Kidney (tissue), 14 donors: ENCODE measurements around the gene CPB2. TPM values are rescaled to one million over a fixed set of nuclear protein-coding genes. Genes with fewer than 3 reads are reported as not detected.

Experiments used
- DNase-seq, 5 donors: peaks; one replicate each; pipeline ENCODE4 v3.0.0-alpha.2; 2013 to 2020
- FAIRE-seq: peaks from 2 replicates; lab custom pipeline; 2012; peaks lifted over from hg19 to GRCh38; lab: Jason Lieb, UNC
- H3K27ac ChIP-seq, 2 donors: one replicate each; pipeline ENCODE4 v1.7.0; 2013; ENCODE audit warnings: low read depth in 2 of 2, low read length in 2 of 2, inconsistent platforms in 1 of 2
- H3K27me3 ChIP-seq: one replicate; pipeline ENCODE4 v1.7.1; 2013; ENCODE audit warnings: low read length, inconsistent platforms; ENCODE audit not compliant: control insufficient read depth, insufficient read depth
- H3K36me3 ChIP-seq, 3 donors: one replicate each; pipeline versions ENCODE4 v1.7.0 to v1.7.1; 2013; ENCODE audit warnings: low read length in 3 of 3, control low read depth in 1 of 3, inconsistent platforms in 1 of 3; ENCODE audit not compliant: insufficient read depth in 3 of 3, control insufficient read depth in 2 of 3
- H3K4me1 ChIP-seq, 3 donors: one replicate each; pipeline versions ENCODE4 v1.7.0 to v1.7.1; 2013; ENCODE audit warnings: low read length in 3 of 3, inconsistent platforms in 1 of 3, low read depth in 1 of 3; ENCODE audit not compliant: control insufficient read depth in 2 of 3, insufficient read depth in 2 of 3
- H3K4me3 ChIP-seq, 3 donors: one replicate each; pipeline versions ENCODE4 v1.7.0 to v1.8.1; 2013; ENCODE audit warnings: low read length in 3 of 3, control low read depth in 1 of 3, inconsistent platforms in 1 of 3
- H3K9ac ChIP-seq, 3 donors: one replicate each; pipeline versions ENCODE4 v1.7.0 to v1.7.1; 2013; ENCODE audit warnings: low read length in 3 of 3, control low read depth in 1 of 3, inconsistent platforms in 1 of 3
- H3K9me3 ChIP-seq, 3 donors: one replicate each; pipeline versions ENCODE4 v1.7.0 to v1.7.1; 2013; ENCODE audit warnings: low read length in 3 of 3, control low read depth in 1 of 3, inconsistent platforms in 1 of 3; ENCODE audit not compliant: control insufficient read depth in 2 of 3, insufficient read depth in 1 of 3
- intact Hi-C: fragments of 100-400 bp; cut with DNase I; formaldehyde crosslinking; loops from one replicate; pipeline ENCODE4 v1.11.1; 2022
- polyA plus RNA-seq: library from polyadenylated mRNA; stranded (reverse); fragments of 350-450 nt; fragmentation: Illumina TruSeq; extraction: RNeasy Lipid Tissue Mini Kit (QIAGEN cat#74804); gene quantifications from one replicate; pipeline ENCODE4 v1.2.3, GENCODE V29; 2014; ENCODE audit warnings: low read depth, low replicate concordance; ENCODE audit not compliant: insufficient read depth
- total RNA-seq: library from RNA; stranded (reverse); fragmentation: NEBNext Ultra II Directional; extraction: Animal tissue kit (Norgen Biotek cat#: 25700); gene quantifications from one replicate; pipeline ENCODE4 v1.2.1, GENCODE V29; 2021
- TF ChIP-seq, protein P1 (sequence below): IDR thresholded peaks from 3 replicates; pipeline ENCODE4 v1.5.1; 2012; ENCODE audit warnings: mild to moderate bottlenecking, moderate library complexity, borderline replicate concordance; ENCODE audit not compliant: insufficient read depth; ENCODE audit errors: extremely low read depth
- donor health status: control.
- donor health status: control.
- donor health status: control.
- donor health status: control.
- donor health status: control.
- donor health status: DM: yes; HTN: yes; CAD: no.
- donor health status: Normal renal cell carcinoma (clear cell type).

CPB2 gene
- total and polyA plus RNA-seq, 2 donors from 2014 or later, result not detected

DNA sequence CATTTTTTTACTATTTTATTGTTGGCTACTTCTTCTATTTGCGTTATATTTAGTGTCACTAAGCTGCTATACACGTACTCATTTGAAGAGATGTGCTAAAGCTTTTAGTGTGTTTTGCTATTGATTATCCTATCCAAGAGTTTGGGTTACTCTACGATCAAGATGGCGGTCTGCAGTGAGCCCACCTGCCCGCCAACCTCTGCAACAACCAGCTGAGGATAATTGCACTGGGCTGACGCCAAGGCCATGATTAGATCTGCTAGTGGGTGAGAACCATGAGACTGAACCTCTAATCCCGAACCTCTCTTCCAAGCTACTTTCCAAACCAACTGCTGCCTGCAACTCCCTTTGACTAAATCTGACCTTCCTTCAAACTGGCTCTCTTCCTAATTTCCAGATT lies 1.8 kb downstream of the CPB2 start:
- Histone ChIP-seq H3K36me3 (no peaks in the 10 kb centered on the region), H3K4me3 (no peak overlapping the region), H3K27me3 (no peaks in the 10 kb centered on the region), H3K9me3 (no peaks in the 10 kb centered on the region), H3K9ac (no peak overlapping the region), H3K4me1 (no peaks in the 10 kb centered on the region), H3K27ac (no peak overlapping the region)
- FAIRE-seq (no peak), DNase-seq (no peak)
- TF ChIP-seq, protein P1, sequence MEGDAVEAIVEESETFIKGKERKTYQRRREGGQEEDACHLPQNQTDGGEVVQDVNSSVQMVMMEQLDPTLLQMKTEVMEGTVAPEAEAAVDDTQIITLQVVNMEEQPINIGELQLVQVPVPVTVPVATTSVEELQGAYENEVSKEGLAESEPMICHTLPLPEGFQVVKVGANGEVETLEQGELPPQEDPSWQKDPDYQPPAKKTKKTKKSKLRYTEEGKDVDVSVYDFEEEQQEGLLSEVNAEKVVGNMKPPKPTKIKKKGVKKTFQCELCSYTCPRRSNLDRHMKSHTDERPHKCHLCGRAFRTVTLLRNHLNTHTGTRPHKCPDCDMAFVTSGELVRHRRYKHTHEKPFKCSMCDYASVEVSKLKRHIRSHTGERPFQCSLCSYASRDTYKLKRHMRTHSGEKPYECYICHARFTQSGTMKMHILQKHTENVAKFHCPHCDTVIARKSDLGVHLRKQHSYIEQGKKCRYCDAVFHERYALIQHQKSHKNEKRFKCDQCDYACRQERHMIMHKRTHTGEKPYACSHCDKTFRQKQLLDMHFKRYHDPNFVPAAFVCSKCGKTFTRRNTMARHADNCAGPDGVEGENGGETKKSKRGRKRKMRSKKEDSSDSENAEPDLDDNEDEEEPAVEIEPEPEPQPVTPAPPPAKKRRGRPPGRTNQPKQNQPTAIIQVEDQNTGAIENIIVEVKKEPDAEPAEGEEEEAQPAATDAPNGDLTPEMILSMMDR, result no peak
- intact Hi-C loops, result no loop called here

DNA sequence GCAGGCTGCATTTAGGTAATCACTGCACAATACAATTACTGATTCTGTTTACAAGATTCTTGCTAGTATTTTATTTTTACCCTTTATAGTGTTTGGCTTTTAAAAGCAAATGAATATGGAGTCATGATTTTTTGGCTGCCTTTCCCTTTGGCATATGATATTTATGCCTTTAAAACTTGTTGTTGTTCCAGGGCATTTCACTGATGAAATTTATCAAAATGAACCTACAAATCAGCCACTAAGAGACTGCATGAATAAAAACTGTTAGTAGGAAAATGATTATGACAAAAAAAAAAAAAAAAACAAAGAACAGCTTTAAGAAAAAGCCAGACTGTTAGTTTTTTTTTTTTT lies 2.6 kb downstream of the CPB2 start:
- H3K9ac ChIP-seq, result no peak overlapping the region
- DNase-seq, result no peak
- no peaks in the 10 kb centered on the region for H3K36me3 ChIP-seq
- H3K27ac ChIP-seq, result no peak overlapping the region
- H3K4me1 ChIP-seq, result no peaks in the 10 kb centered on the region
- intact Hi-C loops, result no loop called here
- no peaks in the 10 kb centered on the region for H3K9me3 ChIP-seq
- no peak for FAIRE-seq
- TF ChIP-seq, protein P1, result no peak
- H3K4me3 ChIP-seq, result no peak overlapping the region
- no peaks in the 10 kb centered on the region for H3K27me3 ChIP-seq

DNA sequence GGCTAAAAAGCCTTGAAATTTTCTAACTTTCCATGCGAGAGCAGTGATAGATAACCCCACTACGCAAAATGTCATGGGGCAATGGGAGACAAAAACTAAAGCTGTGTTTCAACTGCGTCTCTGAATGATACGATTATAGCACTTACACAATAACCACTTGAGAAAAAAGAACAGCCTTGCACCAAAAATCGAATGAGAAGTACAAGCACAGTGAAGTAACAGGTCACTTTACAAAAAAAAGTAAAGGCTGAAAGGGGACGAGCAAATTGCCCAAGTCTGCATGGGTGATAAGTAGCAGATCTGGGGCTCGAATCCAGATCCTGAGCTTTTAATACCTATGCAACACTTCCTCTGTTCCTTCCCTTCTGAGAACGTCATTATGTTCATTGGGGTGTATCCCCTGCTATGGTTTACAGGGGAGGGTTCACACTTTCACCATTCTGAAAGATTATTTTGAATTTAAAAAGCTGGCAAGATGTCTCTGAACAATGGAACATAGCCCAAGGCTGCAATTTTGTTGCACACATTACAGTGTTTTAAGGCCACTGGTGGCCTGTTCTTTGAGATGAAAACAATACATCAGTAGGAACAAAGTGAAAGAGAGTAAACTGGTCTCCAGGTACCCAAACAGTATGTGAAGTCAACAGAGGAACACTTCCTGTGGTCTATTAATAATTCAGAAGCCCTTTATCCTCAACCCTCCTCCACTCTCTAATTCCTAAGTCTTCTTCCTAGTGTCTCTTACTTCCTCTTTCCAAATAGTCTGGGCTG lies 3.2 kb downstream of the CPB2 start:
- no peaks in the 10 kb centered on the region for H3K4me1 ChIP-seq
- H3K9me3 ChIP-seq, result no peaks in the 10 kb centered on the region
- FAIRE-seq (no peak), DNase-seq (no peak)
- no peak overlapping the region for H3K9ac ChIP-seq
- H3K36me3 ChIP-seq, result no peaks in the 10 kb centered on the region
- H3K27me3 ChIP-seq, result no peaks in the 10 kb centered on the region
- no peak overlapping the region for H3K4me3 ChIP-seq
- intact Hi-C loops, result no loop called here
- no peak overlapping the region for H3K27ac ChIP-seq
- TF ChIP-seq, protein P1, result no peak
